Glutamatergic neuron (in vitro differentiated cells): Measurements from ENCODE around the gene PI4K2A. TPM values are rescaled to one million over a fixed set of nuclear protein-coding genes. Genes with fewer than 3 reads are reported as not detected.

ENCODE experiments used
- DNase-seq: peaks from one replicate; pipeline ENCODE4 v3.0.0; 2022
- H3K27ac Mint-ChIP-seq: one replicate; pipeline ENCODE4 v1.8.0; 2020; ENCODE audit warnings: mild to moderate bottlenecking, mixed read lengths, inconsistent platforms; ENCODE audit not compliant: unreplicated experiment
- H3K27me3 Mint-ChIP-seq: one replicate; pipeline ENCODE4 v1.8.0; 2020; ENCODE audit warnings: mild to moderate bottlenecking, moderate library complexity, mixed read lengths, inconsistent platforms; ENCODE audit not compliant: unreplicated experiment
- H3K36me3 Mint-ChIP-seq: one replicate; pipeline ENCODE4 v1.8.0; 2020; ENCODE audit warnings: mild to moderate bottlenecking, mixed read lengths, inconsistent platforms; ENCODE audit not compliant: unreplicated experiment
- H3K4me1 Mint-ChIP-seq: one replicate; pipeline ENCODE4 v1.8.0; 2020; ENCODE audit warnings: mild to moderate bottlenecking, low read depth, mixed read lengths, inconsistent platforms; ENCODE audit not compliant: unreplicated experiment
- H3K4me3 Mint-ChIP-seq: one replicate; pipeline ENCODE4 v1.8.0; 2020; ENCODE audit warnings: mild to moderate bottlenecking, mixed read lengths, inconsistent platforms; ENCODE audit not compliant: unreplicated experiment
- H3K9me3 Mint-ChIP-seq: one replicate; pipeline ENCODE4 v1.8.0; 2020; ENCODE audit warnings: mild to moderate bottlenecking, moderate library complexity, mixed read lengths, inconsistent platforms; ENCODE audit not compliant: unreplicated experiment
- long read RNA-seq: library from polyadenylated mRNA; unstranded; transcript quantifications from one replicate; pipeline ENCODE4 v2.0.0, GENCODE V29; 2020; ENCODE audit not compliant: unreplicated experiment
- total RNA-seq: library from RNA; stranded (reverse); fragmentation: NEBNext Ultra II Directional; extraction: Animal tissue kit (Norgen Biotek cat#: 25700); gene quantifications from one replicate; pipeline ENCODE4 v1.2.1, GENCODE V29; 2021; ENCODE audit not compliant: unreplicated experiment
- TF ChIP-seq, protein P1 (sequence below): fragments of 200-600 bp; sonication (generic); IDR thresholded peaks from one replicate; pipeline ENCODE4 v1.5.0; 2021; ENCODE audit not compliant: partially characterized antibody, unreplicated experiment

Gene PI4K2A
- 17.9 TPM for total RNA-seq
- long read RNA-seq, full-length matches to known transcripts = 3 of 5 reads
- long read RNA-seq, partial matches to known transcripts = 0 of 5 reads
- long read RNA-seq, other reads (novel, unspliced or antisense) = 2 of 5 reads

- H3K4me1 Mint-ChIP-seq = peaks cover 4% of the 10 kb centered on the region
- peaks cover 2% of the 10 kb centered on the region for H3K9me3 Mint-ChIP-seq
- TF ChIP-seq, protein P1, sequence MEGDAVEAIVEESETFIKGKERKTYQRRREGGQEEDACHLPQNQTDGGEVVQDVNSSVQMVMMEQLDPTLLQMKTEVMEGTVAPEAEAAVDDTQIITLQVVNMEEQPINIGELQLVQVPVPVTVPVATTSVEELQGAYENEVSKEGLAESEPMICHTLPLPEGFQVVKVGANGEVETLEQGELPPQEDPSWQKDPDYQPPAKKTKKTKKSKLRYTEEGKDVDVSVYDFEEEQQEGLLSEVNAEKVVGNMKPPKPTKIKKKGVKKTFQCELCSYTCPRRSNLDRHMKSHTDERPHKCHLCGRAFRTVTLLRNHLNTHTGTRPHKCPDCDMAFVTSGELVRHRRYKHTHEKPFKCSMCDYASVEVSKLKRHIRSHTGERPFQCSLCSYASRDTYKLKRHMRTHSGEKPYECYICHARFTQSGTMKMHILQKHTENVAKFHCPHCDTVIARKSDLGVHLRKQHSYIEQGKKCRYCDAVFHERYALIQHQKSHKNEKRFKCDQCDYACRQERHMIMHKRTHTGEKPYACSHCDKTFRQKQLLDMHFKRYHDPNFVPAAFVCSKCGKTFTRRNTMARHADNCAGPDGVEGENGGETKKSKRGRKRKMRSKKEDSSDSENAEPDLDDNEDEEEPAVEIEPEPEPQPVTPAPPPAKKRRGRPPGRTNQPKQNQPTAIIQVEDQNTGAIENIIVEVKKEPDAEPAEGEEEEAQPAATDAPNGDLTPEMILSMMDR = no peak
- H3K27ac Mint-ChIP-seq = peak within 1 kb of the TSS; percentile 82
- peaks cover 8% of the 10 kb centered on the region for H3K27me3 Mint-ChIP-seq
- peak; percentile 99 for DNase-seq
- no peaks in the 10 kb centered on the region for H3K36me3 Mint-ChIP-seq
- H3K4me3 Mint-ChIP-seq = peak within 1 kb of the TSS; percentile 99
Observed at GRCh38 chr10:97640174-97640867, at the start of gene PI4K2A. PI4K2A (plus strand) TSS chr10:97640671; CDS start chr10:97640743, 72 bp downstream.

DNA sequence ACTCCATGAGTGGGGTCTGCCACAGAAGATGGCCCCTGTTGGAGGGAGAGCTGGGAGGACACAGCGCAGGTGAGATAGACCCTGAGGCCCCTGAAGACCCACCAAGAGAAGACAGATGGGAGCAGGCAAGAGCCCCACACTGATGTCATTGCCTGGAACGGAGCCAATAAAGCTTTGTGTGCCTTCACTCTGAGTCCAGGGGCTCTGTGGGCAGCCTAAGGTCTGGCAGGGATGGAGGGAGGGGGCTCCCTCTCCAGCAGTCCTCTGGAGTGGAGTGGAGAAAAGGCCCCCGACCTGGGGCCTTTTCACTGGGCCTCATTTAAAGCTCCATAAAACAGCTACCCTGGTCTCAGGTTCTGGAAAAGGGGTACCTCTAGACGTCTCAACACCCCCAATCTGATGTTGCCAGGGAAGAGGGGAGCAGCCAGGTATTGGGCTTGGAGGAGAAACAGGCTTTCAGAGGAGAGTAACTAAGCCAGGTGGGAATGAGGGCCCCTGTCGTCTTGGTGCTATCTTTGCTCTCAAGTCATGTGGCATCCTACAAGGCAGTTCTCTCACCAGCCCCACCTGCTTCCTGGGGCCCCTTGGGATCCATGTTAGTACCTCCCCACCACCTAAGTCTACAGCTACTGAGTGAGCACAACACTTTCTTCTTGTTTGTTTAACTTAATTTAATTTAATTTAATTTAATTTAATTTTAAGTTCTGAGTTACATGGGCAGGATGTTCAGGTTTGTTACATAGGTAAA lies 49.5 kb upstream of the PI4K2A start:
- Mint-ChIP-seq H3K4me3 (no peak overlapping the region), H3K36me3 (no peaks in the 10 kb centered on the region), H3K27me3 (no peaks in the 10 kb centered on the region), H3K4me1 (no peaks in the 10 kb centered on the region), H3K27ac (no peak overlapping the region), H3K9me3 (no peaks in the 10 kb centered on the region)
- no peak for DNase-seq
- TF ChIP-seq, protein P1 = no peak

DNA sequence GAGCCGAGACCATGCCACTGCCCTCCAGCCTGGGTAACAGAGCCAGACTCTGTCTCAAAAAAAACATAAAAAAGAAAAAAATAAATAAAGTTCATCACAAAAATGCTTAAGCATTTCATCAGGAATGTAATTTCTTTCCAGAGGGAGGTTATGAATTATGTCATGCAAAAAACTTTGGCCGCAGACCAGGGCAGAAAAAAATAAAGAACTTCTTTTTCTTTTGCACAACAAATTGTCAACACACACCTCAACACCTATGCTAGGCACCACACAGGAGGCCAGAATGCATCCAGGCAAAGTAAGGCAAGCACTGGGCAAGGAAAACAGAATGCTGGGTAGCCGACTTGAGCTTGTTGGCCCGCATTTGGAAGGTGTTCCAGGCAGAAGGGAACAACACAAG lies 47.0 kb upstream of the PI4K2A start:
- Mint-ChIP-seq H3K27ac (no peak overlapping the region), H3K9me3 (no peaks in the 10 kb centered on the region), H3K4me1 (no peaks in the 10 kb centered on the region), H3K27me3 (no peaks in the 10 kb centered on the region), H3K4me3 (no peak overlapping the region), H3K36me3 (no peaks in the 10 kb centered on the region)
- TF ChIP-seq, protein P1 = no peak
- no peak for DNase-seq

DNA sequence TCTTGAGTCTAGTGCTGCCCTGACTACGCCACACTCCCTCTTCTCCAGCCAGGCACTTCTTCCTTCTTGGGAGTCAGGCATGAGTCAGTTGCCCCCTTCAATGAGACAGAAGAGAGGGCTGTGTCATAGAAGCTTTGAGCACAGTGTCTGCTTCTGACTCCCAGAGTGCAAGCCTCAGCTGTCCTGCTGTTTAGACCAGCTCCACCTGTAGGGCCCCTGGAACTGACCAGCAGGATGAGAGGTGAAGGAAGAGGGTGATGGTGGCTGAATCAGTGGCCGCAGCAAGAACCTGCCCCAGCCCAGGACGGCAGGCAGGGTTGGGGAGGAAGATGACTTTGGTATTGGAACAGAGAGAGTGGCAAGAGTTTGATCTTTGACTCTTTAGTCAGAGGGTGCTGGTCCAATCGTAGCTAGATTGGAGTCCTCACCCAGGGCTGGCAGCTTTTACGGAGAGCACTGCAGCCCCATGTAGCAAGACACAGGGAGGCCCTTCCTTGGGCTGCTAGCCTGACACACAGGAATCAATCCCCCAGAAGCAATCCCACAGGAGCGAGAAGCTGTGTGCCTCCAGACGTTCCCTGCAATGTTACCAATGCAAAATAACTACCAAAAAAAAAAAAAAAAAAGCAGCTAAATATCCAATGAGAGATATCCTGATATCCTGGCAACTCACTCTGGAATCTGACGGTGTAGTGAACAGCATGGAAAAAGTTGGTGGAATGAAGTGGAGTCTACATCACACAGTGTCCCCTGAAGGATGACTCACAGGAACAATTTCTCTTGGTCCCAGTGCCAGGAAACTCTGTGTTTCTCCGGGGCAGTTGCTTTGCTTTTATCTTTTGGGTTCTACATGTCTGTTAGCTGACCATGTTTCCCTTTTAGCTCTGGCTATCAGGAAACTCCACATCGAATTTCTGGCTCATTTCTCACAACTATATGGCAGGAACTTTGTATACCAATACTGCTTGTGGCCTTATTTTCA lies 44.1 kb upstream of the PI4K2A start:
- H3K9me3 Mint-ChIP-seq = no peaks in the 10 kb centered on the region
- H3K27ac Mint-ChIP-seq = no peak overlapping the region
- H3K27me3 Mint-ChIP-seq = no peaks in the 10 kb centered on the region
- no peak overlapping the region for H3K4me3 Mint-ChIP-seq
- TF ChIP-seq, protein P1 = no peak
- no peaks in the 10 kb centered on the region for H3K4me1 Mint-ChIP-seq
- no peak for DNase-seq
- no peaks in the 10 kb centered on the region for H3K36me3 Mint-ChIP-seq
